Measurements from ENCODE around the gene PNMA1.

GRCh38 chr14:73720636-73721035 is 6.5 kb upstream of the PNMA1 start:
- no peak for TF ChIP-seq POLR2A (IDR thresholded peaks at IDR 0.05; ENCODE audit: low read length)
- no peak for TF ChIP-seq GATA1 (IDR thresholded peaks at IDR 0.05; ENCODE audit: low read depth, low read length)

Data from erythroblast (primary cell).